ENCODE measurements around the gene SLC39A11.

SLC39A11 gene

DNA sequence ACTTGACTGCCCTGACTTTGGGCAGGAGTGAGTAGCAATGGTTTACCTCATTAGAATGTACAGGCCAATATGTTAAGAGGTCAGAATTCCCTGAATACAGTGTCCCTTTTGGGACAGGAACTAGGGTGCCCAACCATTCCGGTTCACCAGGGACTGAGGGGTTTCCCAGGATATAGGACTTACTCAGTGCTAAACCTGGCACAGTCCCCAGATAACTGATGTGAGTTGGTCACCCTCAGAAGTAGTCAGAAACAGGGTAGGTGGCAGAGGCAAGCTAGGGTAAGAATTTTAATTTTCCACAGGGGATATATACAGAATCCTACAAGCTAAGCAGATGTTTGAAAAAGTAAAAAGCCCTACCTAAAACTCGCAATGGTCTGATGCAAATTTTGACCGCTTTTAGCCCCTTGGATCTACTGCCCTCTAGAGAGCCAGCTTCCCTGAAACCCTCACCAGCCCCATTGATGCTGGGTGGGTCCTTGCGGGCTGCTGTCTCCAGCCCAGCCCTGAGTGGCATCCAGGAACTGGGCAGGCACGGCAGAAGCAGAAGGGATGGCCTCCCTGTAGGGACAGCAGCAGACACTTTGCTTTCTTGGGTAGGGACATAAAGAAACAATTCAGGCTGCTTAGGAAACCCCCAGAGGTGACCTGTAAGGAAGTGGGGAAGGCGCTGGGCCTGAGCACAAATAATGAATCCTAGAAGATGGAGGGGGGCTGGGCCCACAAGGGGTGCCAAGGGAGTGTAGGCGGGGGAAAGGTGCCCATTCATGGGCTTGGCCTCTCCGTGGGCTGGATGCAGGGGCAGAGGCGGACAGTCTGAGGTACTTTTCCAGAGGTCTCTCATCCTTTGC is 434.8 kb downstream of the SLC39A11 start:
- TF ChIP-seq BACH2 (CRISPR knock-in tag; IDR thresholded peaks at IDR 0.05; ENCODE audit: borderline replicate concordance) (no peak), ZFP30 (CRISPR knock-in tag; IDR thresholded peaks at IDR 0.05) (no peak), TOX (CRISPR knock-in tag; IDR thresholded peaks at IDR 0.05; ENCODE audit: borderline replicate concordance) (no peak), GLIS3 (CRISPR knock-in tag; IDR thresholded peaks at IDR 0.05) (no peak), ESRRG (CRISPR knock-in tag; IDR thresholded peaks at IDR 0.05) (no peak), RARB (CRISPR knock-in tag; IDR thresholded peaks at IDR 0.05) (no peak), CSDC2 (CRISPR knock-in tag; IDR thresholded peaks at IDR 0.05) (no peak), SNAI2 (CRISPR knock-in tag; IDR thresholded peaks at IDR 0.05) (no peak), ARNTL (CRISPR knock-in tag; IDR thresholded peaks at IDR 0.05; ENCODE audit: borderline replicate concordance, low read depth) (no peak), OSR1 (CRISPR knock-in tag; IDR thresholded peaks at IDR 0.05) (no peak), ZNF565 (CRISPR knock-in tag; conservative IDR thresholded peaks at IDR 0.05; ENCODE audit: low read depth) (no peak)
- TF ChIP-seq, protein P1, sequence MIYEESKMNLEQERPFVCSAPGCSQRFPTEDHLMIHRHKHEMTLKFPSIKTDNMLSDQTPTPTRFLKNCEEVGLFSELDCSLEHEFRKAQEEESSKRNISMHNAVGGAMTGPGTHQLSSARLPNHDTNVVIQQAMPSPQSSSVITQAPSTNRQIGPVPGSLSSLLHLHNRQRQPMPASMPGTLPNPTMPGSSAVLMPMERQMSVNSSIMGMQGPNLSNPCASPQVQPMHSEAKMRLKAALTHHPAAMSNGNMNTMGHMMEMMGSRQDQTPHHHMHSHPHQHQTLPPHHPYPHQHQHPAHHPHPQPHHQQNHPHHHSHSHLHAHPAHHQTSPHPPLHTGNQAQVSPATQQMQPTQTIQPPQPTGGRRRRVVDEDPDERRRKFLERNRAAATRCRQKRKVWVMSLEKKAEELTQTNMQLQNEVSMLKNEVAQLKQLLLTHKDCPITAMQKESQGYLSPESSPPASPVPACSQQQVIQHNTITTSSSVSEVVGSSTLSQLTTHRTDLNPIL (CRISPR knock-in tag; IDR thresholded peaks at IDR 0.05; ENCODE audit: low read depth): no peak
- TF ChIP-seq, protein P2, sequence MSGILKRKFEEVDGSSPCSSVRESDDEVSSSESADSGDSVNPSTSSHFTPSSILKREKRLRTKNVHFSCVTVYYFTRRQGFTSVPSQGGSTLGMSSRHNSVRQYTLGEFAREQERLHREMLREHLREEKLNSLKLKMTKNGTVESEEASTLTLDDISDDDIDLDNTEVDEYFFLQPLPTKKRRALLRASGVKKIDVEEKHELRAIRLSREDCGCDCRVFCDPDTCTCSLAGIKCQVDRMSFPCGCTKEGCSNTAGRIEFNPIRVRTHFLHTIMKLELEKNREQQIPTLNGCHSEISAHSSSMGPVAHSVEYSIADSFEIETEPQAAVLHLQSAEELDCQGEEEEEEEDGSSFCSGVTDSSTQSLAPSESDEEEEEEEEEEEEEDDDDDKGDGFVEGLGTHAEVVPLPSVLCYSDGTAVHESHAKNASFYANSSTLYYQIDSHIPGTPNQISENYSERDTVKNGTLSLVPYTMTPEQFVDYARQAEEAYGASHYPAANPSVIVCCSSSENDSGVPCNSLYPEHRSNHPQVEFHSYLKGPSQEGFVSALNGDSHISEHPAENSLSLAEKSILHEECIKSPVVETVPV (CRISPR knock-in tag; IDR thresholded peaks at IDR 0.05): no peak
- TF ChIP-seq, protein P3, sequence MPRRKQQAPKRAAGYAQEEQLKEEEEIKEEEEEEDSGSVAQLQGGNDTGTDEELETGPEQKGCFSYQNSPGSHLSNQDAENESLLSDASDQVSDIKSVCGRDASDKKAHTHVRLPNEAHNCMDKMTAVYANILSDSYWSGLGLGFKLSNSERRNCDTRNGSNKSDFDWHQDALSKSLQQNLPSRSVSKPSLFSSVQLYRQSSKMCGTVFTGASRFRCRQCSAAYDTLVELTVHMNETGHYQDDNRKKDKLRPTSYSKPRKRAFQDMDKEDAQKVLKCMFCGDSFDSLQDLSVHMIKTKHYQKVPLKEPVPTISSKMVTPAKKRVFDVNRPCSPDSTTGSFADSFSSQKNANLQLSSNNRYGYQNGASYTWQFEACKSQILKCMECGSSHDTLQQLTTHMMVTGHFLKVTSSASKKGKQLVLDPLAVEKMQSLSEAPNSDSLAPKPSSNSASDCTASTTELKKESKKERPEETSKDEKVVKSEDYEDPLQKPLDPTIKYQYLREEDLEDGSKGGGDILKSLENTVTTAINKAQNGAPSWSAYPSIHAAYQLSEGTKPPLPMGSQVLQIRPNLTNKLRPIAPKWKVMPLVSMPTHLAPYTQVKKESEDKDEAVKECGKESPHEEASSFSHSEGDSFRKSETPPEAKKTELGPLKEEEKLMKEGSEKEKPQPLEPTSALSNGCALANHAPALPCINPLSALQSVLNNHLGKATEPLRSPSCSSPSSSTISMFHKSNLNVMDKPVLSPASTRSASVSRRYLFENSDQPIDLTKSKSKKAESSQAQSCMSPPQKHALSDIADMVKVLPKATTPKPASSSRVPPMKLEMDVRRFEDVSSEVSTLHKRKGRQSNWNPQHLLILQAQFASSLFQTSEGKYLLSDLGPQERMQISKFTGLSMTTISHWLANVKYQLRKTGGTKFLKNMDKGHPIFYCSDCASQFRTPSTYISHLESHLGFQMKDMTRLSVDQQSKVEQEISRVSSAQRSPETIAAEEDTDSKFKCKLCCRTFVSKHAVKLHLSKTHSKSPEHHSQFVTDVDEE (CRISPR knock-in tag; IDR thresholded peaks at IDR 0.05): no peak
- no peak for ATAC-seq

DNA sequence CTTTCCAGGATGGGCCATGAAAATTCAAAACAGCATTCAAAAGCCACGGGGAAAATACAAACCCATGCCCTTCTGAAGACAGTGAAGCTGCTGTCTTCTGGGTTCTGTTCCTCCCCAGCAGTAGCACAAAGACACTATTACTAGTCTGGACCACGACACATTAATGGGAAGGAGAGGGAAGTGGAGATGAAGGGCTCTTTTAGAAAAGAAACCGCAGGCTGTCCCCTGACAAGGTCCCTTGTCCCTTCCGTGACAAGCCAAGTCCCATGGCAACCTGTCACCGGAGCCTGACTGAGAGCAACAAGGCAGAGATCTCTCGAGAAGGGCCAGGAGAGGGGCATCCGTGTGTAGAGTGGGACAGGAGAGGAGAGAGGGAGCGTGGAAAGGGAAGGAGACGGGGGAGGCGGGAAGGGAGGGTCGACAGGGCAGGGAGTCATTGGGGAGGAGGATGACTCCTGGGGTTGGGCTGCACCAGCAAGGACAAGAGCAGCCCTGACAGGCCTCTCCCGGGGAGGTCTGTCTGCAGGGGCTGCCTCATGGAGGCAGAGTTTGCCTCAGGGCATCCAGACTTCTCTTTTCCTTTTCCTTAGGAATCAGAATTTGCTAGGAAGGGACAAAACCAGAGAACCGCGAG is 436.2 kb downstream of the SLC39A11 start:
- no peak for TF ChIP-seq SNAI2 (CRISPR knock-in tag; IDR thresholded peaks at IDR 0.05)
- TF ChIP-seq RARB (CRISPR knock-in tag; IDR thresholded peaks at IDR 0.05): no peak
- TF ChIP-seq BACH2 (CRISPR knock-in tag; IDR thresholded peaks at IDR 0.05; ENCODE audit: borderline replicate concordance): no peak
- TF ChIP-seq ISL1 (CRISPR knock-in tag; IDR thresholded peaks at IDR 0.05): no peak
- no peak for TF ChIP-seq ZFP30 (CRISPR knock-in tag; IDR thresholded peaks at IDR 0.05)
- no peak for TF ChIP-seq ZNF70 (CRISPR knock-in tag; IDR thresholded peaks at IDR 0.05)
- no peak for TF ChIP-seq ARNTL (CRISPR knock-in tag; IDR thresholded peaks at IDR 0.05; ENCODE audit: borderline replicate concordance, low read depth)
- TF ChIP-seq ZFP3 (CRISPR knock-in tag; IDR thresholded peaks at IDR 0.05): no peak
- TF ChIP-seq PPARA (CRISPR knock-in tag; IDR thresholded peaks at IDR 0.05; ENCODE audit: borderline replicate concordance): no peak
- TF ChIP-seq, protein P4, sequence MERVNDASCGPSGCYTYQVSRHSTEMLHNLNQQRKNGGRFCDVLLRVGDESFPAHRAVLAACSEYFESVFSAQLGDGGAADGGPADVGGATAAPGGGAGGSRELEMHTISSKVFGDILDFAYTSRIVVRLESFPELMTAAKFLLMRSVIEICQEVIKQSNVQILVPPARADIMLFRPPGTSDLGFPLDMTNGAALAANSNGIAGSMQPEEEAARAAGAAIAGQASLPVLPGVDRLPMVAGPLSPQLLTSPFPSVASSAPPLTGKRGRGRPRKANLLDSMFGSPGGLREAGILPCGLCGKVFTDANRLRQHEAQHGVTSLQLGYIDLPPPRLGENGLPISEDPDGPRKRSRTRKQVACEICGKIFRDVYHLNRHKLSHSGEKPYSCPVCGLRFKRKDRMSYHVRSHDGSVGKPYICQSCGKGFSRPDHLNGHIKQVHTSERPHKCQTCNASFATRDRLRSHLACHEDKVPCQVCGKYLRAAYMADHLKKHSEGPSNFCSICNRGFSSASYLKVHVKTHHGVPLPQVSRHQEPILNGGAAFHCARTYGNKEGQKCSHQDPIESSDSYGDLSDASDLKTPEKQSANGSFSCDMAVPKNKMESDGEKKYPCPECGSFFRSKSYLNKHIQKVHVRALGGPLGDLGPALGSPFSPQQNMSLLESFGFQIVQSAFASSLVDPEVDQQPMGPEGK (CRISPR knock-in tag; IDR thresholded peaks at IDR 0.05; ENCODE audit: borderline replicate concordance): no peak
- TF ChIP-seq TCF4 (CRISPR knock-in tag; IDR thresholded peaks at IDR 0.05; ENCODE audit: borderline replicate concordance): no peak
- ATAC-seq: no peak

DNA sequence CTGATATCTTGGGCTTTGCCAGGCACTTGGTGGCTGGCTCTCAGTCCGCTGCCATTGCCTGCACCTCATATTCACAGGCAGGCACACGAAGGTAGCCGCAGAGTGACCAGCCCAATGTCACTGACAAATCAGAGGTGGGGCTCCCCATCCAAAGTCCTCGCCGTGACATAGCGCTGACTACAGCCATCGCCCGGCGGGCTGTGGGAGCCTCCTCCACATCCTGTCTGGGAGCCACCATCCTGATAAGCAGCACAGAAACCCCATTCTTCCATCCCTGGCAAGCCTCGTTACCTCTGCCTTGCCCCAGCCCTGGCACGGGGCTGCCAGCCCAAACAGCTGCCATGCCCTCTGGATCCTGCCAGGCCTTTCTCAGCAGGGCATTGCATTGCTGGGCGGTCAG is 437.8 kb downstream of the SLC39A11 start:
- no peak for ATAC-seq
- TF ChIP-seq SNAI2 (CRISPR knock-in tag; IDR thresholded peaks at IDR 0.05) (no peak), OSR1 (CRISPR knock-in tag; IDR thresholded peaks at IDR 0.05) (no peak), BACH2 (CRISPR knock-in tag; IDR thresholded peaks at IDR 0.05; ENCODE audit: borderline replicate concordance) (no peak), ZC3H10 (CRISPR knock-in tag; IDR thresholded peaks at IDR 0.05) (no peak), ZNF70 (CRISPR knock-in tag; IDR thresholded peaks at IDR 0.05) (no peak), ZNF8 (CRISPR knock-in tag; IDR thresholded peaks at IDR 0.05) (no peak)
- TF ChIP-seq, protein P3 (CRISPR knock-in tag; IDR thresholded peaks at IDR 0.05): no peak
- TF ChIP-seq, protein P2 (CRISPR knock-in tag; IDR thresholded peaks at IDR 0.05): no peak
- TF ChIP-seq, protein P5, sequence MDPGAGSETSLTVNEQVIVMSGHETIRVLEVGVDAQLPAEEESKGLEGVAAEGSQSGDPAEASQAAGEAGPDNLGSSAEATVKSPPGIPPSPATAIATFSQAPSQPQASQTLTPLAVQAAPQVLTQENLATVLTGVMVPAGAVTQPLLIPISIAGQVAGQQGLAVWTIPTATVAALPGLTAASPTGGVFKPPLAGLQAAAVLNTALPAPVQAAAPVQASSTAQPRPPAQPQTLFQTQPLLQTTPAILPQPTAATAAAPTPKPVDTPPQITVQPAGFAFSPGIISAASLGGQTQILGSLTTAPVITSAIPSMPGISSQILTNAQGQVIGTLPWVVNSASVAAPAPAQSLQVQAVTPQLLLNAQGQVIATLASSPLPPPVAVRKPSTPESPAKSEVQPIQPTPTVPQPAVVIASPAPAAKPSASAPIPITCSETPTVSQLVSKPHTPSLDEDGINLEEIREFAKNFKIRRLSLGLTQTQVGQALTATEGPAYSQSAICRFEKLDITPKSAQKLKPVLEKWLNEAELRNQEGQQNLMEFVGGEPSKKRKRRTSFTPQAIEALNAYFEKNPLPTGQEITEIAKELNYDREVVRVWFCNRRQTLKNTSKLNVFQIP (CRISPR knock-in tag; IDR thresholded peaks at IDR 0.05; ENCODE audit: borderline replicate concordance, low read depth): no peak

Data from SK-N-SH treated with all-trans-retinoic acid at 6 μM for 48 hours (cell line).